GM18520 (cell line): ENCODE measurements around the gene TENM4.

ENCODE experiments used
- ATAC-seq: cut with Tn5 transposase; IDR thresholded peaks from one replicate; pipeline ENCODE4 v1.9.1; 2021; ENCODE audit not compliant: unreplicated experiment

Gene TENM4

DNA sequence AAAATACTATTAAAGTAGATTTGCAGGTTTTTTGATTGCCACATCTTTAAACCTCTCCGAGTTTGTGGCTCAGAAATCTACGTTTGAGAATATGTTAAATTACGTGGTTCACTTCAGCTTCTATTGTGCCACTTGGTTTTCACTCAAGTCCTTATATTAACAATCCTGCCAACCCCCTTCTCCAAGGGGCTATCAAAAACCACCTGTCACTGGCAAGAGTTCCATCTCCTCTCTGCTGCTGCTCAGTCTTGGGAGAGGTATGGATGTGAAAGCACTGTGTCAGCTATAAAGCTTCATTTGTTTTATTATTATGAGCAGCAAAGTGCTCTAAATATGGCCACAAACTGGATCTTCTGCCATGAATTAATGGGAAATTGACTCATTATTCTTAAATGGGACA is 668.6 kb downstream of the TENM4 start:
- ATAC-seq: no peak

- ATAC-seq: no peak
Measured at GRCh38 chr11:78770931-78771330, 669.9 kb downstream of the TENM4 start.

- ATAC-seq: no peak
Measured at GRCh38 chr11:78768971-78769370, 671.9 kb downstream of the TENM4 start.

DNA sequence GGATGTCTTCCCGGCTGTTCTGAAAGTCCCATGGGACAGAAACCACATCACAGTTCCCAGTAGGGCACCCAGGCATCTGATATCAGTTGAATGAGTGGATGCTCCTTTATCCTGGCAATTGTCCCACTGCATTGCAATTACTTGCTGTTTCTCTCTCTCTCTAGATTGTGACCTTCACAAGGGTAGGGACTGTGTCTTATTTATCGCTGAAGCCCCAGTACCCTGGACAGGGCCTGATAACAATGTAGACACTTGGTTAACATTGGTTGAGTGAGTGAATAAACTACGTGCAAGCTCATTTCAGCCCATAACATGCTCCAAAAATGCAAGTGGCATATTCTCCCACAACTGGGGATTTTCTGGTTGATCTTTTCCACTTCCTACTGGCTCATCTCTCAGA is 672.5 kb downstream of the TENM4 start:
- ATAC-seq: no peak

- no peak for ATAC-seq
Measured at GRCh38 chr11:78767027-78767932, 673.5 kb downstream of the TENM4 start.

DNA sequence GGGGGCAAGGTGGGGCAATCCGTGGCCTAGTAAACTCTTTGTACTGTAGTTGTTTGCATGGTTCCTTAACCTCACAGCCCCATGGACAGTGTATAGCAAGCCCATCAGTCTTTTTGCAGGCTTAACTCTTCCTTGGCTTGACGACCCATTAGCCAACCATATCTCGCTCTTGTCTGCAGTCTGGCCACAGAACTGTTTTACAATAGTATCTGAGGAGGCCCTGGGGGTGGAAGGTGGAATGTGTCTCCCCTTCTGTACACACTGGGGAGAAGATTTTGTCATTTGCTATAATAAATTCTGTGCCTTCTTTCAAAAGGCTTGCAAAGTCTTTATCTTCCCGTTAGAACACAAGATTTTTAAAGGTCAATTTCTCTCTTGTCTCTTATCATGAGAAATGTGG is 675.9 kb downstream of the TENM4 start:
- no peak for ATAC-seq

DNA sequence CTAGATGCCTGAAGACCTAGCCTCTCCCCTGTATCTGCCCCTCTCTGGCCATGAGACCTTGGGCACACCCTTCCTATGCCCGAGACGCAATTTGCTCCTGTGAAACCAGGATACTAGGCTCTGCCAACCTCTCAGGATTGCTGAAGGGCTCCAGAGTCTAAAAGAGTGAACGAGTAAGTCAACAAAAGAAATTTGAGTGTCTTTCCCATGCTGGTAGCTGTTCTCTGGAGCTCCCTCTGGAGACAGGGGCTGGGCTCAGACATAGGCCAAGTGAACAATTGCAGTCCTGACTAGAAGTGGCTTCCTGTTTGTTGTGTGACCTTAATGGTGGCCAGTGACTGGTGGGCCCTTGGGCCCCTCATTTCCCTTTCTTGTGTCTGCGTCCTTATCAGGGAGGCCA is 677.2 kb downstream of the TENM4 start:
- no peak for ATAC-seq

- no peak for ATAC-seq
Measured at GRCh38 chr11:78762105-78762504, 678.7 kb downstream of the TENM4 start.

DNA sequence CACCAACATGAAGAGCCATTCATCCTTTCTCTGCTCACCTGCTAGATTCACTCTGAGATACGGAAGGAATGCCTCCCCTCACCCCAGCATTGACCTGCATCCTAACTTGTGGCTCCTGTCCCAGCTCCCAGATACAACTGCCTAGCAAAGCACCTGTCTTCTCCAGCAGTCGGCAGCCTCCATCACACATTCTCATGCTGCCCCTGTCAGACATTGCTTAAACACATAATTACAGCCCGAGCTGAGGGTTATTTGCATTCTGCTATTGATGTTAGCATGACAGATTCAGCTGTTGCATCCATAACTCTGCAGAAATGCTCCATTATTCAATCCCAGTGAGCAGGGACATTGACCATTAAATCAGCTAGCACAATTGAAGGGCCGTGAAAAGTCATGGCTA is 681.8 kb downstream of the TENM4 start:
- ATAC-seq: no peak

DNA sequence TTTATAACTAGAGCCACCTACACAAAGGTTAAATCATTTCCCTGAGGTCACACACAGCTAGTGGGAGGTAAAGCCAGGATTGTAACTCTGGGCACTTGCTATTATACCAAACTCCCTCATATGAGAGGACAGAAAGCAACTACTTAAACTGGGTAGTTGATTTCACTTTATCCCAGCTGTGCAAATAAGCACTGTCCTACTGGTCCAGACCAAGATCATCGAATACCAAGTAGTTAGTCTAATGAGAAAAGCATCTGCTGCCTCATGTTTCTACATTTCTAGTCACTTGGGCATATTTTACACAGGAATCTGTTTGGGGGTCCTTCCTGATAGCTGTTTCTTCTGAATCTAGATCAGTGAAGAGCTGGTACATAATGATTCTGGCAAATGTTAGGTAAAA is 687.5 kb downstream of the TENM4 start:
- no peak for ATAC-seq

- ATAC-seq: no peak
Measured at GRCh38 chr11:78752494-78752893, 688.3 kb downstream of the TENM4 start.

DNA sequence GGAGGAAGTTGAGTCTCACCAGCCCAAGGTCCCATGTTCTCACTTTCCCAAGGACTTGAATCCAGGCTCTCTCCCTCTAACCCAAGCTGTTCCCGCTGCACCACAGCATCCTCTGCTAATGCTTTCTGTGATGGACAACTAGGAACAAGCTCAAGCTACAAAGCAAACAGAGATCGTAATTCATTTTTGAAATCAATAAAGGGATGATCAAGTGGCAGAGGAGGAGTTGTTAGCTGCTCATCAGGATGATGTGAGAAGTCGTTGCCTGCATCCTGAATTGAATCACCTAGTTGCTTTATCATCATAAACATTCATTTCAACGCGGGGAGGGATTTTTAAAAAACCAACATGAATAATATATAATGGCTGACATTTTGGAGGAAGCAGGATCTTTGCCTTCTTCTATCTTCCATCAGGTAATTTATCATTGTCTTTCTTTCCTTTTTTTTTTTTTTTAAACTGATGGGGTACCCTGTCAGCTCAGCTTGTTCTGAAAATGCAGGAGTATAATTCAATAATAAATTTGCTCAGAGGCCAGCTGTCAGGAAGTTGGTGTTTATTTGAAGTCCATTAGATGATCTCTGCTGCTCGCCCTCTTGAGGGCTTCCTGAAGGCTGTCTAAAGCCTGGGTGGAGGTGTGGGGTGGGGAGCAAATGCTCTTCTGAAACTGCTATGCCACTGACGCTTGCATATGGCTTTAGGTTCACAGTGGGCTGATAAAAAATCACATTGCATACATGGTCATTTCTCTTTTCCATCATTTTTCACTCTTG is 691.7 kb downstream of the TENM4 start:
- no peak for ATAC-seq

DNA sequence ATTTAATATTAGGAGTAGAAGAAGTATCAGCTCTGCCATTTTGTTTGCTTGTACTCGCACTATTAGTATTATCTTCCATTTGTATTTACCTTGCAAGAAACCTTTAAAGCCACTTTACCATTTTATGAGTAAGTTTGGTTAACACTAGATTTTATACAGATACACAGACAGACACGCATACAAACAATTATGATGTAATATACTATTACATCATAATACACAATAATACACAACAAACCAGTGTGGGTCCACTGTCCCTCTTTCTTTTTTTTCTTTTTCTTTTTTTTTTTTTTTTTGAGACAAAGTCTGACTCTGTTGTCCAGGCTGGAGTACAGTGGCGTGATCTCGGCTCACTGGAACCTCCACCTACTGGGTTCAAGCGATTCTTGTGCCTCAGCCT is 695.9 kb downstream of the TENM4 start:
- ATAC-seq: no peak

DNA sequence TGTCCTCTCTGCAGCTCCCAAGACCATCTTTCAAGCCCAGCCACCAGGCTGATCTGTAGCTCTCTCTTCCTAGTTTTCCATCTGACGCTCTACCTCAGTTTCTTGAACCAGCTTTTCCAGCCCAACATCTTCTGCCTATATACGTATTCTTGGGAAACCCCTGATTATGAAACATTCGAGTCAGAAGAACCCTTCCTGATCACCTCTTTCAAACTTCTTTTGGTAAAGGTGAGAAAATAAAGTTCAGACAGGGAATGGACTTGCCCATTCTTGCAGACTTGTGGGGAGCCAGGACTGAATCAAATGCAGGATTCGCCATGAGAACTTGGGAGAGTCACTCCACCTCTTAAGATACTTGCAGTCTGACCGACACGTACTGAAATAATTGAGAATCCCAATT is 696.6 kb downstream of the TENM4 start:
- ATAC-seq: no peak

- no peak for ATAC-seq
Measured at GRCh38 chr11:78742430-78742829, 698.4 kb downstream of the TENM4 start.

- no peak for ATAC-seq
Measured at GRCh38 chr11:78741741-78742140, 699.1 kb downstream of the TENM4 start.

DNA sequence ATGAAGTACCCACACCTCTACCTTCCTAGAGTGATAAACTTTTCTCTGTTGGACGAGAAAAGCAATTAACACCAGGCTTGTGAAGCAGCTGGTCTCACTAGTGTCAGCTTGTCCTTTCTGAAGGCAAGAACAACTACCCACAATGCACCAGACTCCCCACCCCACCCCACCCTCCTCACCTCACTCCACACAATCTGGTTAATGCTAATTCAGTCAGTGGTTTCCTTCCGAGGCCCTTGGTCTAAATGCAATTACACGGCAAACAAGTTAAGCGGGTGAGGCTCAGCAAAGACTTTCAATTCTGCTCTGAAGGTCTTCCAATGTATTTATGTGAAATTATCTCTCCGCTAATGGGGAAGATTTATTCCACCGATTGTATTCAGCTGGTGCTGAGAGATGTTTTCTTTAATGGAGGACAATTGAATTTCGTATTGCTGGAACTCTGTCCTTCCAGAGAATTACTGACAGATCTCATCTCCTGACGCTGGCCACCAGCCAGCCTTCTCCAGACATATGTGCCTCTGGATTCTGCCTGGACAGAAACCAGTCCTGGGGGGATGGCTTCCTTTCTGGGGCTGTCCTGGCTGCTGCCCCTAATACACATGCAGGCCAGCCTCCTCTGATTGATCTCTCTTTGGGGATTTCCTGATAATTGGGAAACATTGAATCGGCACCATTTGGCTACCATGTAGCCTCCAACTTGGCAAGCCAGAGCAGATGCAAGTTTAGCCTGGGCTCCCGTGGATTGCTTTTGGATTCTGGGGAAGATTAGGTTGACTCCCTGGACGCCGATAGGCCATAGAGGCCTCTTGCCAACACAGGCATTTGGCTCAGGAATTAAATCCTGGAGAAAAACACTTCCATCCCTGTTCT is 700.4 kb downstream of the TENM4 start:
- no peak for ATAC-seq

DNA sequence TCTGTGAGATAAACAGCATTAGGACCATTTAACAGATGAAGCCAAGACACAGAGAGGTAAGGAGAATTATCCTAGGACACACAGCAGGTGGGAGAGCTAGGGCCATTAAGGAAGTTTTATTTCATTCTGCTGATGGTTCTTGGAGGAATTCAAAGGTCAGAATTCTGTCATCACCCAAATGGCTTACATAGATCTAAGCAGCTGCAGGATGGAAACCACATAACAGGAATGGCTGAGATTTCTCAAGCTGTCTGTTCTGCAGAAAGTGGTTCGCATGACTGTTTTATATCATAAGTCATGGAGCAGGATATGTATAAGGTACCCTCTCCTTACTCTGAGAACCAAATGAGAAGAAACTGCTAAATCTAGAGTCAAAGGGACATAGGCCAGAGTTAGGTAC is 702.9 kb downstream of the TENM4 start:
- ATAC-seq: no peak

DNA sequence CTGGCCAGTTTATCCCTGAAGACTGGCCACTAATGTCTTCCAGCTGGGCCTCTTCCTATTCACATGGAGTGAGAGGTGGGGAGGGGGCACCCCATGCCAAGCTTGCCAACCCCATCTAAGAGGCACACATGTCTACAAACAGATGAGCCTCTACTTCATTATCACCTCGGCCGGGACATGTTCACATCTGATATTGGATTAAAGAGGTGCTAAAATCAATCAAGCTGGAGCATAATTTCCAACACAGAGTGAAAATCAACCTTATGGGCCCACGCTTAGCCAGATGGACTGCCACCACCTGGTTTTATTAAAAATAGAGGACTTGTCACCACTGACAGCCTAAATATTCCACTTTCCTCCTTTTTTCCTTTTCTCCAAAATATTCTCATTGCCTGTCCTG is 703.5 kb downstream of the TENM4 start:
- ATAC-seq: no peak

DNA sequence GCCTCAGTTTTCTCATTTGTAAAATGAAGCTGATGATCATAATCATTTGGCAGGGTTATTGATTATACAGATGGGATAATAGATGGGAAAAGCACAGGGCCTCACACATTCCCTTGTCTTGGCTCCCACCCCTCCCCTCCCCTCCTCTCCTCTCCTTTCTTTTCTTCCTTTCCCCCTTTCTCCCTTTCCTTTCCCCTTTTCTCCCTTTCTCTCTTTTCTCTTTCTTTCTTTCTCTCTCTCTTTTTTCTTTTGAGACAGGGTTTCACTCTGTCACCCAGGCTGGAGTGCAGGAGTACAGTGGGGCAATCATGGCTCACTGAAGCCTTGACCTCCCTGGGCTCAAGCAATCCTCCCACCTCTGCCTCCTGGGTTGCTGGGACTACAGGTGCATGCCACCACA is 705.1 kb downstream of the TENM4 start:
- ATAC-seq: no peak

GRCh38 chr11:78733031-78733430 is 707.8 kb downstream of the TENM4 start:
- ATAC-seq: no peak
